Heart left ventricle (tissue), 13 donors: ENCODE measurements around the gene DNAAF9.

Experiments used
- POLR2A ChIP-seq, 2 donors: fragments of 450-650 bp; IDR thresholded peaks; one replicate each; pipeline ENCODE4 v1.6.1; 2017; ENCODE audit warnings: antibody characterized with exemption in 2 of 2, mild to moderate bottlenecking in 2 of 2, moderate library complexity in 2 of 2
- TF ChIP-seq, protein P1 (sequence below), 12 donors: fragments of 200-600 bp; sonication (generic) in 4 of 12; IDR thresholded peaks; one replicate each; pipeline versions ENCODE4 v1.5.0 to v1.8.0; 2018 to 2022; ENCODE audit warnings: antibody characterized with exemption in 12 of 12, mild to moderate bottlenecking in 5 of 12
- donor health status: ischemic (EF 13 %, LVEDD 7.1; RV severe dilation, severe dysfunction).
- donor health status: DM: no; HTN: yes; CAD: no.
- donor health status: DM: no; HTN: no; CAD: no.
- donor health status: ischemic (EF 25% LVEDD 6.9; RV normal size, moderate dysfunction).
- donor health status: ischemic (EF 25% LVEDD 5.7; RV mildly dilated, moderate dysfunction).
- donor health status: ischemic (EF 35%, LVEDD 5.7; RV mildly dilated, moderate dysfunction).
- donor health status: nonischemic (EF 11% LVEDD 7.7; RV severe dilation, severe dysfunction).
- donor health status: DM: yes; HTN: yes; CAD: no.
- donor health status: PGD.
- donor health status: ischemic (EF 29% LVEDD 5.4; RV normal size, mild dysfunction).
- donor health status: nonischemic (EF 23%, LVEDD 6.1; RV moderate dilation, normal function).

DNA sequence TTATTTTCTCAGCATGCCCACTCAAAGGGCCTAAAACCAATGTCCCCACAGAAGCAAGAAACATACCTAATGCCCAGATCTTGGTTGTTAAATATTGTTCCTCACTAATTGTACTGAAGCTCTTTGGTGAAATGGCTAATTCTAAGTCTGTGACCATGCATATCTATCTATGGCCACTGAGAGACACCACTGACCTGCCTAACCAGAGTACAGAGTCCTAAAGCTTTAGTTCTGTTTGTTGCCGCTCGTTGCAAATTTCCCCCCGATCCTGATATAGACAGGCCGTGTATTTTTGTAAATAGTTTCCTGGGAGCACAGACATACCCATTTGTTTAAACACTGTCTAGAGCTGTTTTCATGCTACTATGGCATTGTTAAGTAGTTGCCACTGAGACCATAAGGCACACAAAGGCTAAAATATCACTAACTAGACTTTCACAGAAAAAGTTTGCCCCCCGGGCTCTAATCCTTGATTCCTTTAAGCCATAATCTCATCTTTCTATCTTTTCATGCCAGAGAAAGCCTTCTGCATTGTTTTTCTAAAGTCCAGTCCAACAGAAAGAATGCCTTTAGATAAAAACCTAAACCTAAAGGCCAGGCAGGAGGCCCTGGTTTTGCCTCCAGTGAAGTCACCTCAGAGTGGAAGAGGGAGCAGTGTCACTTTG is 48.7 kb downstream of the DNAAF9 start:
- no peak for TF ChIP-seq POLR2A (IDR thresholded peaks at IDR 0.05)
- TF ChIP-seq, protein P1, sequence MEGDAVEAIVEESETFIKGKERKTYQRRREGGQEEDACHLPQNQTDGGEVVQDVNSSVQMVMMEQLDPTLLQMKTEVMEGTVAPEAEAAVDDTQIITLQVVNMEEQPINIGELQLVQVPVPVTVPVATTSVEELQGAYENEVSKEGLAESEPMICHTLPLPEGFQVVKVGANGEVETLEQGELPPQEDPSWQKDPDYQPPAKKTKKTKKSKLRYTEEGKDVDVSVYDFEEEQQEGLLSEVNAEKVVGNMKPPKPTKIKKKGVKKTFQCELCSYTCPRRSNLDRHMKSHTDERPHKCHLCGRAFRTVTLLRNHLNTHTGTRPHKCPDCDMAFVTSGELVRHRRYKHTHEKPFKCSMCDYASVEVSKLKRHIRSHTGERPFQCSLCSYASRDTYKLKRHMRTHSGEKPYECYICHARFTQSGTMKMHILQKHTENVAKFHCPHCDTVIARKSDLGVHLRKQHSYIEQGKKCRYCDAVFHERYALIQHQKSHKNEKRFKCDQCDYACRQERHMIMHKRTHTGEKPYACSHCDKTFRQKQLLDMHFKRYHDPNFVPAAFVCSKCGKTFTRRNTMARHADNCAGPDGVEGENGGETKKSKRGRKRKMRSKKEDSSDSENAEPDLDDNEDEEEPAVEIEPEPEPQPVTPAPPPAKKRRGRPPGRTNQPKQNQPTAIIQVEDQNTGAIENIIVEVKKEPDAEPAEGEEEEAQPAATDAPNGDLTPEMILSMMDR (IDR thresholded peaks at IDR 0.05) = peak in 1 of 12 donors; percentile 20
